COR-L47 (cell line): ENCODE results near the gene CCDC83.
A peak's percentile ranks its signal among the peaks of the same experiment; 100 is the strongest.

Source experiments
- DNase-seq: peaks from one replicate; lab custom pipeline; 2025; lab: John Stamatoyannopoulos, UW

Gene CCDC83

DNA sequence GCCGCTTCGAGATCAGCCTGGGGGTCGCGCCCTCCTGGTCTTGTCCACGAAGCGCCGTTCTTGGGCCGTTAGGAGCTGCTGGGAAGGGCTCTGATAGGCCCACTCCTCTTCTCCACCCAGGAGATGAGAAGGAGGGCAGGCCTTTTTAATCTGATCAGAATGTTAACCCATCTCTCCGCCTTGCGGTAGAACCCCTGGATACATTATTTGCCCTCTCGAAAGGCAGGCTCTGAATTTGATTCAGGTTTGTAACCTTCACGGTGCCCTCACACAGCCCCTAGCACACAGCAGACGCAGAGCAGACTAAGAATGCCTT lies at the start of gene CCDC83:
Gene CCDC83, plus strand, starts transcription at position 43 of the 316 bp plus-strand sequence. CDS start 9,741 bp downstream, outside the sequence.
- DNase-seq = no peak

DNA sequence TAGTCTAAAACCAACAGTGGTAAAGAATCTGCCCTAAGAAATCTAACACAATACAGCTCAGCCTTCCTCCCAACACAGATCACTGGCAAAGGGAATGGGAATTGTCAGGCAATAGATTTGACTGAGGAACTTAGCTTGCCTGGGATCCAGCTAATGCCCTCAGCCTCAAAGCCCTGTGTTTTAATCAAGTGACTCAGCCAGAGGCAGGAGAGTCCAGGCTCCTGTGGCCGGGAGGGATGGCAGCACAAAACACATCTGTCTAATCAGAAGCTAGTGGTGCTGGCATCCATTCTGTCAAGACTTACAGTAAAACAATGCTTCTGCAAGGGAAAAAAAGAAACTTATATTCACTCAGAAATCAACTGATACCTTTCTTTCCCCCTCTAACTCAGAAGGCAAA lies 49.8 kb upstream of the CCDC83 start:
- DNase-seq = no peak

DNA sequence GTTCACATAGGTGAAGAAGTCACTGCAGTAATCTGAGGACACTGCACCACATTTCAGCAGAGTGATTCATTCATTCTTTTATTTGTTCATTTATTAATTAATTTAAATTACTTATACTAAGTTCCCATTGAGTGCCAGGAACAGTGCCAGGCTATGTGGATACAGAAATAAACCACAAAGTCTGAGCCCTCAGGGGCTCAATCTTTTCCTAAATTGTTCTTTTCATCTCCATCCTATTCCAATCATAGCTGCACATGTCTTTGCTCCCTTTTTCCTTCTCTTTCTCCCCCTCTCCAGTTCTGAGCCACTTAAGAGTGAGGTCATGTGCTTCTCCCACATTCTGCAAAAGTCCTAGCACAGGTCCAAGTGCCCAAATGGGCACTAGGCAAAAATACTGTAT lies 49.2 kb upstream of the CCDC83 start:
- DNase-seq = no peak

DNA sequence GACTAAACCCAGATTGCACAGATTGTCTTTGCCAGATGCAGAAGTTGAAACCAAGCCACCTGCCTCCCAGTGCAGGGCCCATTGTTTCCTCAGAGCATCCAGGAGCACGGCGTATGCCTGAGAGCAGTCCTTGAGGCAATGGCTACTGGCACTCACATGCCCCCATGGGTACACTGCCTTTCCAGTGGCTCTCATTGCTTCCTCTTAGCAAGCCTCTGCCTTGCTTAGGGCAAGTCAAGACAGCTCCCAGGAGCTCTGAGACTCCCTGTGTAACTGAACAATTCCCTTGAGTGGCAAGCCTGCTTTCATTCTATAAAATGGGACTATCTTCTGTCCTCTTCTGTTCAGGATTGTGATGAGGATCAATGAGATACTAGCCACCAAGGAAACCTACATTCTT lies 48.3 kb upstream of the CCDC83 start:
- DNase-seq = no peak

DNA sequence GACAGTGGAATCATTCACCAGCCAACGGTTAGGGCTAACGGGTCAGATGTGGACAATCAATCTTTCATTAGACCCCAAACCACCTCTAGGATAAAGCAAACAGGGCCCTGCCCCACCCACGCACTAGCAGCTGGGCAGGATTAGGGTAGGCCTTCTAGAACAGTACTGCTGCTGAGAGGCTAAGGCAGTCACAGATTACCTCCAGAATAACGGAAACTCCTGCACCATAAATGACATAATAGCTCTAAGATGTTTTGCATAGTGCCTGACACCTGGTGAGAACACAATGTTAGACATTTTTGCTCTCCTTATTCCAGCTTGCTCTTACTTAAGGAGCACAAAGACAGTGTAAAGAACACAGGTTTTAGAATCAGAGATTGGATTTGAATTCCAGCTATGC lies 46.0 kb upstream of the CCDC83 start:
- DNase-seq = no peak

DNA sequence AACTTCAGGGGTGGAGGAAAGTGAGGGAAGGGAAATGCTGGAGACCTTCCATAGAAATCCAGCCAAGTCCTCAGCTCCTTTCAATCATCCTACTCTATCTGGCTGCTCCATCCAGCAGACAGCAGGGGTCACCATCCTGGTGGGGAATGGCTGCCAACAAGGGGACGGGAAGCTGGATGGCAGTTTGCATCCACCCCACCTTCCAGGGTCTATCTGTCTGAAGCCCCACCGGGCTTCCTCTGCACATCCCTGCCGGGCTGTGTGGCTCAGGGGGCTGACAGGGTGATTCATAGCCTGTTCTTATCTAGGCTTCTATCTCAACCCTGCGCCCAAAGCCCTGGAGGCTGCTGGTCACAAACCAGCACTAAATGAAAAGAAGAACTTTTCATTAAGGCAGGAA lies 45.3 kb upstream of the CCDC83 start:
- DNase-seq = no peak

DNA sequence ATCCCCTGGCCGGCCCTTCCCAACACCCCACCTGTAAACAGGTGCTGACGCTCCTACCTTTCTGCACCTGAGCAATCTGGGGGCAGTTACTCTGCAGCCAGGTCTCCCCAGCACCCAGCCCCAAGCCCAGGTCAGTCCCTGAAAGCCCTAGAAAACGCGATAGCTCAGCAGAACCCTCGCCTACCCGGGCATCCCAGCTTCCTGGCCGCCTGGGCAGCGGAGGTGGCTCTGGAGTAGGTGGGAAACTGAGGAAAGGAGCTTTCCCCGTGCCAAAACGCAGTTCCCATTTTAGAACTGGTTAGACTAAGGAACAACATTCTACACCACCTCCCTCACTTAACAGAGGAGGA lies 44.7 kb upstream of the CCDC83 start:
- no peak for DNase-seq

DNA sequence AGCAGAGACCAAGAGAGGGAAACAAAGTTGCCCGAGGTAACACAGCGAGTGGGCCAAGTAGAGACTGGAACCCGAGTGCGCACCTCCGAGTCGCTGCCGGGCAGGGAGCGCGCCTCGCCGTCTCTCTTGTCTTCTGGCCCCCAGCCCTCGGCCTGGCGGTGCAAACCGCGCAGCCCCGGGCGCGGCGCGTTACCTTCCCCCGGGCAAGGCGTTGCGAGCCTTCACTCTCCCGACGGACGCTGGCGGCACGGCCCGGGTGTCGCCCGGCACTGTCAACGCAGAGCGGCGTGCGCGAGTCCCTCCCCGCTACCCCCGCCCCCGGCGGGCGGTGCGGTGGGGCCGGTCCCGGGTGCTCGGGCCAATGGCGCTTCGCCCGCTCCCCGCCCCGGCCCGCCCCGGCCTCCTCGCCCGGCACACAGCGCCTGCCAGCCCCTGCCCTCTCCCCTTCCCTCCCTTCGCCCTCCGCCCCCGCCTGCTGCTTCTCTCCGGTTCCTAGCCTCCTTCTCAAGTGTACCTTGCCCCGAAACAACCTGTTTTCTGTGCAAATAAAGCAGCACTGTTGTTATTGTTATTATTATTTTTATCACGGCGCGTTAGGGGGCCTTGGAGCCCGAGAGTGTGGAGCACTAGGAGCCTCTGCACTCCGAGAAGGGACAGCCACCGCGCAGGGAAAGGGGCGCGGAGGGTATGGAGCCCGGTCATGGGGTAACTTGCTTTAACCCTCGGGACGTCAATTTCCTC lies 44.1 kb upstream of the CCDC83 start, which contains the start of gene SYTL2:
Gene SYTL2, minus strand, starts transcription at position 271 of the 741 bp plus-strand sequence. CDS start 53,416 bp downstream, outside the sequence.
- DNase-seq = peak; percentile 24

DNA sequence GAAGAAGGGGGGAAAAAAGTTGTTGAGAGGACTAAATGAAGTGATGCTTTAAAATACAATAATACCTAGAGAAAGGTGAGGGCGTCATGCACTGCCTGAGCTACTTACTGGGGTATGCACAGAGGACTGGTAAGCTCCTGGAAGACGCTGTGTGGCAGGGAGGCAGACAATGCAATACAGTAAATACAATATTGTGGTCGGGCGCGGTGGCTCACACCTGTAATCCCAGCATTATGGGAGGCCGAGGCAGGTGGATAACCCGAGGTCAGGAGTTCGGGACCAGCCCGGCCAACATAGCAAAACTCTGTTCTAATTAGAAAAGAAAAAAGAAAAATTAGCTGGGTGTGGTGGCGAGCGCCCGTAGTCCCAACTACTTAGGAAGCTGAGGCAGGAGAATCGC lies 43.6 kb upstream of the CCDC83 start:
- no peak for DNase-seq

DNA sequence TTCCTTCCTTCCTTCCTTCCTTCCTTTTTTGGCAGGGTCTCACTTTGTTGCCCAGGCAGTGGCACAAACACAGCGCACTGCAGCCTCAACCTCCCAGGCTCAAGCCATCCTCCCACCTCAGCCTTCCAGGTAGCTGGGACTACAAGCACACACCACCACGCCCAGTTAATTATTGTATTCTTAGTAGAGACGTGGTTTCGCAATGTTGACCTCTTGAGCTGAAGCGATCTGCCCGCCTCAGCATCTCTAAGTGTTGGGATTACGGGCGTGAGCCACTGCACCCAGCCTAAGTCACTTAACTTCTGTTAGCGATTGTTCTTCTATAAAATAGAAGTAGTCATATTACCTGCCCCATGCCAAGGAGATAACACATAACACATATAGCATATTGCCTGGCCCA lies 41.5 kb upstream of the CCDC83 start:
- no peak for DNase-seq

DNA sequence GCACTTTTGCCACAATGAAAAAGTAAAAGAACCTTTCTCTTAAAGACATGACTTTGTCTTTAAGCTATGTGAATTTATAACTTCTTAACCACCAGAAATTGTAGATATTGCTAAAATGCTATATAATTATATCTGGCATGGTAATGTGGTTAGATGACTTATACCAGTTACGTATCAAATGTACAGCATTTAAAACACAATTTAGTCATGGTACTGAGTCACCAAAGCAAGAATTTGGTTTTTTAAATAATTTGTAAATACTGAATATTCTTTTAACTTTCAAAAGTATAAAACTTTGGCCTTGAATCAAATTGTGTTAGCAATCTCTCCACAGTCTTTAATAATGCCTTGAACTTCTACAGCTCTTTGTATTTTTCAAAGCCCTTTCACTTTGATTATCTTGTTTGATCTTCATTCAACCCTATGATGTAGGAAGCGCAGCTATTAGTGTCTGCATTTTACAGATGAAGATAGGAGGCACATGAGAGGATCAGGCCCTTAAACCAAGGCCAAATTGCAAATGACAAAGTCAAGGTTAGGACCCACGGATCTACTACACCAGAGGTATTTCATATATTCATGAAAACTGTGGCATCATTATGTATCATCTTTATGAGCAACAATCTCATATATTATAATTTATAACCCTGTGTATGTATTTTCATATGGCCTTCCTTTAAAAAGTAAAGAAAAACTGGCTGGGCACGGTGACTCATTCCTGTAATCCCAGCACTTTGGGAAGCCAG lies 39.8 kb upstream of the CCDC83 start:
- no peak for DNase-seq

DNA sequence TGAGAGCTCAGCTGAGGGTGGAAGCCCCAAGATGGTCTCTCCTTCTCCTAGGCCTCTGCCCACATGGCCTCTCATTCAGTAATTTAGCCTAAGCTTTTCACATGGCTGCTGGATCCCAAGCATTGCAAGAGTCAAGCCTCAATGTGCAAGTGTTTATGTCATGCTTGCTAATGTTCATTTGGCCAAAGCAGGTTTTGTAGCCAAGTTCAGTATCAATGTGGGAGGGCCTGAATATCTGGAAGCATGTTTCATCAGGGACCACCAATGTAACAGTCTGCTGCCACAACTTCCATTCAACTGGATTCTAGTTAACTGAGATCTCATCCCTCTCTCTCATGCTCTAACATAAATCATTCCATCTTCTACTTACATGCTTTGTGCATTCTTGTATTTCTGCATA lies 35.7 kb upstream of the CCDC83 start:
- no peak for DNase-seq

DNA sequence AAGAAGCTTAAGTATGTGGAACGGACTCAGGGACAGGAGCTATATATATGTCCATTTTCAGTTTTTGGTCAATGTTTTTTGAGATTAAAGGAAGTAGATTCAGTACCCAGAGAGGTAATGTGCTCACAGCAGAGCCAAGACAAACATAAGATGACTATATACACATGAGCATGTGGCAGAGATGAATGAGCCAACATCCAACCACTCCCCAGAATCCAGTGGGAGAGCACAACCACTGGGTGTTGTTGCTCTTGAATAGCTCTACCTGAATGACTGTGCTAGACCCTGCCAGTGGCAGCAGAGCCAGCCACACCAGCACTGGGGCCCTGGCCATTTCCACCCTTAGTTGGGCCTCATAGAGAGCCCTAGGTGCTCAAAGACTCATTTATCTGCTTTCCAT lies 33.5 kb upstream of the CCDC83 start:
- DNase-seq = no peak

DNA sequence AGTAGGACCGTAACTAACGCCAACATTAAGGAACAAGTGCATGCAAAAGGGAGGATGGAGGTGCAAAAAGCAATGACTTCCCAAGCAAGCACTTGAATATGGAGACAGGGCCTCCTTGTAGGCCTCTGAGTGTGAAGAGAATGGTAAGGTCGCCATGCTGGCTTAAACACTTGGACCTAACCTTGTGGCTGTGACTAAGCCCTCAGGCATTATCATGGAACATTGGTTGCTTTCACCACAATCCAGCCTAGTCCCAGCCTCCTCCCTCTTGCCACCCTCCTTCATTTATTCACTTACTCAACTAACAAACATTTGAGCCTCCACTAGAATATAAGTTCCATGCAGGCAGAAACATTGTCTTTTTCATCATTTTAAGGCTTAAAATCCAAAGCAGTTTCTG lies 32.4 kb upstream of the CCDC83 start:
- DNase-seq = no peak

DNA sequence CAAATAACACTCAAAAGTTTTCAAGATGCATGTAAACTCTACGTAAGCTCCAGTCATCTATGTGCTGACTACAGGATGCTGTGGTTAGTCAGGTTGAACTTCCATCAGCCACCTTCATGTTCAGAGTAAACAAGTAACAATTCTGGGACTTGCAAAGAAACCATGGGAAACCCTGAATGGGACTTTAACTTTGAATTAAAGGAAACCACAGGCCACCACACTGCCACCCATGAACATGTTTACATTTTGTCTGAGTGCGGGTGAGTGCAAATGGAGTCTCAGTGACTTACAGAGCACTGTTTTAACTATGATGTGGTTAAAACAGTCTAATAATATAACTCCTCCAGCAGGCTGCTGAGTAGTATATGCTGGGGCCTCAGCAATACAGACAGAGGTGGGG lies 31.4 kb upstream of the CCDC83 start:
- DNase-seq = no peak

DNA sequence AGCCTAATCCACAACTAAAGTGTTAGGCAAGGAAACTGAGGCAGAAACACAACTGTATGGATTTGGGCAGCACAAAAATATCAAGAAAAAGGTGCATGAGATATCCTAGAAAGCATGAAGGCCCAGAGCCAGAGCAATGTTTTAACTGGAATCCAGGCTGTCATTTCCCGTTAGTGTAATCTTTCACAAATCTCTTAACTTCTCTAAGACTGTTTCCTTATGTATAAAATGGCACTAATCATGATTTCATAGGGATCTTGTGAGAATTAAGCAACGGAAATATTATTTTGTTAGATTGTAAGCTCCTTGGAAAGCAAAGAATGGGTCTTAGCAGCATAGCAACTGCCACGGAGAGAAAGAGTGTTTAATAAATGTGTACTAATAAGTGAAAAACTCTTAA lies 29.6 kb upstream of the CCDC83 start:
- DNase-seq = no peak

DNA sequence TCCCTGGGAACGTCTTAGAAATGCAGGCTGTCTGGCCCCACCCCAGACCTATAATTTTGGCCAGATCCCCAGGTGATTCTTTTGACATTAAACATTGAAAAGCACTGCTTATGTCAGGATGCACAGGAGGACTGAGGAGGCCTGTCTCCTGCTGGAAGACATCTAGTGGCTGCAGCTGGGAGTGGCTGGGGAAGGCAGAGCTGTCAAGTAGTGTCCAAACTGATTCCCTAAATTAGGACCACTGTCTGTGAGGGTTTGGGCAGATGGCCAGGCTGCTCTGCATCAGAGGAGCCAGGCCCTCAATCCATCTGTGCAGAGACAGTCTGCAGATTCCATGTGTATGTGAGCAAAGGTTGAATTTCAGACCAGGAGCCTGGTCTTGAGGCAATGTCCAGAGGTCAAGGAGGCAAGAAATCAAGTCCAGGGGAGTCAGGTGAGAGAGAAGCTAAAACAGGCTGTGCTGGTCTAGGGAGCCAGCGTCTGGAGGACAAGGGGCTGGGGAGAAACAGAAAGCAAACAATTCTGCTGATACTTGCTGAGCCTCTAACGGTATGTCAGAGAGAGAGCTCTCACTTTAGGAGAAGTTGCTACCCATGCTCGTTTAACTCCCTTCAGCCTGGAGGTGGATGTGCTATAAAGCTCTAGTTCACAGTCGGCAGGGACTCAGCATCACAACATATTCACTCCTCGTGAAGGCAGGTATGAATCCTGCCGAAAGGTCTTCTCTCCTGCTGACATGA lies 28.9 kb upstream of the CCDC83 start:
- peak; percentile 54 for DNase-seq

DNA sequence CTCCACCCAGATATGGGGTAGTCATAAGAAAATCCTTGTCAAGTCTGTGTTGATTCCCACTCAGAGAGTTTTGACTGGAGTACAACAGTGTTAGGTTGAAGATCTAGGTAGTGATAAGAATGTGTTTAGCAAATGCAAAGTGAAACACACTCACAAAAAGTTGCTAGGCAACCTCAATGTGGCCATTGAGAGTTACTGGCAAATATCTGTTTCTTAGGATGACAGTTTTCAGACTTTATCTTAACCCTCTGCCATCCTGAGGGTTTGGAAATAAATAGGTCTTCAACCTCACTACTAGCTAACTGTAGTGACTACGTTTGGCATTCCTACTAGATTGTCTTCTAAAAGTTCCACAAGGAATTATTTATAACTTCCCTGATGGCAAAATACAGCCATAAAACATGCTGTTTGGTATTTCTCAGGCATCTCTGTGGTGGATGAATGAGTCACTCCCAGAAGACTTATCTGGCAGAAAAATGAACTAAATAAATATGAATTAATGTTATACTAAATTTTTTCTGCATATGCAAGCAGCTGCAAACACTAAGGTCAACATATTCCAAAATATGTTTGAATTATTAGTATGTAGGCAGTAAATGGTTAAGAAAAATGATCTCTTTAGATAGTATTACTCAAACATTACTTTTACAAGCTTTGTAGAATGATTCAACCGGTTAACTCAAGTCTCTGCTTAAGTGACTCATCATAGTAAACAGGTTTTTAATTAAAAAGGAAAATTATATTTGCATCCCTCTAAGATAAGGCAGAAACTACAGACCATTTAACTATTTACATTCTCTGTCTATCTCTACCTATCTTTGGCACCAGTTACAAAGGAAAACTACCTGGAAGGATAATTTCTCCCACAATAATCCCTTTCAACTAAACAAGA lies 27.2 kb upstream of the CCDC83 start:
- DNase-seq = peak; percentile 29

DNA sequence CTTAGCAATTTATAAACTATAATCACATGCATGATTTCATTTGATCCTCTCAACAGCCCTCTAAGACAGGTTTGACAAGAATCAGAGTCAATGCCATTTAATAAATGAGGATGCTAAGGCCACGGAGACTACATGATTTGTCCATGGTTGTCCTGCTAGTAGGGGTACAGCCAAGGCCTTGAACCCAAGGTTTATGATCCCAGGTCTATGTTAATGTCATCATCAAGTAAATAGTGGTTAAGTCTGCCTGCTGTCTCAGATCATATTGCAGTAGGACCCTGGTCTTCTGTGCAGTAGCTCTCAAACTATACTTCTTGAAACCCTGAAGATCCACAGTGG lies 26.6 kb upstream of the CCDC83 start:
- no peak for DNase-seq

DNA sequence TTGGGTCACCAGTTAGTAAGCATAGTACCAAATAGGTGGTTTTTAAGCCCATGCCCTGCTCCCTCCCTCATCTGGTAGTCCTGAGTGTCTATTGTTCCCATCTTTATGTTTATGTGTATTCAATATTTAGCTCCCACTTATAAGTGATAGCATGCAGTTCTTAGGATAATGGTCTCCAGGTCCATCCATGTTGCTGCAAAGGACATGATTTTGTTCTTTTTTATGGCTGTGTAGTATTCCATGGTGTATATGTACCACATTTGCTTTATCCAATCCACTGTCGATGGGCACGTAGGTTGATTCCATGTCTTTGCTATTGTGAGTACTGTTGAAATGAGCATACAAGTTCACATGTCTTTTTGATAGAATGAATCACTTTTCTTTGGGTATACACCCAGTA lies 26.0 kb upstream of the CCDC83 start:
- no peak for DNase-seq

DNA sequence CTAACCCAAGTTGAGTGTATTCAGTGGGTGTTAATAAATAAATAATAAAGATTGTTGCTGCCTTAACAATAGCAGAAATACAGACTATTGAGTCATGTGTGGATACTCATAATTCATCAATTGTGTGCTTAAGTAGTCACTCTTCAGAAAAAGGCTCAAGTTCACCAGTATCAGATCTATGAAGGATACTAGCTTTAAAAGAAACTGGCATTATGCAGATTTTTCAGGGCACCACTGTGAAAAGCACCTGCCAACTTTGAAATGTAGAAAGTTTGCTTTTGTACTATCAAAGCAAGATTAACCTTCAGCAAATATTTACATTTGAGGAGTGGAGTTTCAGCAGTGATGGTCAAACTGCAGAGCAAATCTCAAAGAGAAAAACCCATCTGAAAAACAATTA lies 24.1 kb upstream of the CCDC83 start:
- no peak for DNase-seq

DNA sequence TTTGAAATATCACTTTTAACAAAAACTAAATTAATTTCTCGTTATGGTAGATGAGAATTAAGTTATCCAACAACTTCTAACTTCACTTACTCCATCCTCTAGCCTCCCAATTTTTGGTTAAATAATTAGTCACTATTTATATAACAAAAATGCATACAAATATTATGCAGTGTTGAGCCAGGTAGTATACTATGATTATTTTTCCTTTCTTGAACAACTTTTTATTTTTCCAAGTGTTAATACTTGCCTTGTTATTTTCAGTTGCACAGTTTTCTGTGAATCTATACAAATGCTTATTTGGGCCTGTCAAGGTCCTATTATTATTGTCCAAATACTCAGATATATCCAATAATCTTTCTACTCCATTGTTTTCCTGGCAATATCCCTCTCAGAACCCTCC lies 19.9 kb upstream of the CCDC83 start:
- DNase-seq = no peak
